OCI-LY7 (cell line): ENCODE data around the gene PSPC1.

Experiments used
- CTCF ChIP-seq: fragments of 200-600 bp; sonication (generic); conservative IDR thresholded peaks from 2 replicates; pipeline ENCODE4 v1.5.1; 2014; ENCODE audit warnings: mild to moderate bottlenecking, antibody characterized with exemption, low read length, moderate library complexity, mixed read lengths
- EZH2phosphoT487 ChIP-seq: fragments of 200-600 bp; sonication (generic); IDR thresholded peaks from 2 replicates; pipeline ENCODE4 v1.6.1; 2018; ENCODE audit warnings: low read depth, borderline replicate concordance, mild to moderate bottlenecking, mixed run types, antibody characterized with exemption, low read length, moderate library complexity, mixed read lengths

GRCh38 chr13:19764237-19764636, 18.5 kb downstream of the PSPC1 start:
- TF ChIP-seq CTCF = no peak
- TF ChIP-seq EZH2phosphoT487 = no peak
